ENCODE measurements around the gene MTG2. TPM values are rescaled to one million over a fixed set of nuclear protein-coding genes. Genes with fewer than 3 reads are reported as not detected.
A peak's percentile ranks its signal among the peaks of the same experiment; 100 is the strongest.

MTG2 gene
- total and polyA plus RNA-seq, 2 of the 13 experiments (the other 11 are each of a cell fraction or from before 2014, with no cell fraction given): 20.4 to 37.8 TPM

DNA sequence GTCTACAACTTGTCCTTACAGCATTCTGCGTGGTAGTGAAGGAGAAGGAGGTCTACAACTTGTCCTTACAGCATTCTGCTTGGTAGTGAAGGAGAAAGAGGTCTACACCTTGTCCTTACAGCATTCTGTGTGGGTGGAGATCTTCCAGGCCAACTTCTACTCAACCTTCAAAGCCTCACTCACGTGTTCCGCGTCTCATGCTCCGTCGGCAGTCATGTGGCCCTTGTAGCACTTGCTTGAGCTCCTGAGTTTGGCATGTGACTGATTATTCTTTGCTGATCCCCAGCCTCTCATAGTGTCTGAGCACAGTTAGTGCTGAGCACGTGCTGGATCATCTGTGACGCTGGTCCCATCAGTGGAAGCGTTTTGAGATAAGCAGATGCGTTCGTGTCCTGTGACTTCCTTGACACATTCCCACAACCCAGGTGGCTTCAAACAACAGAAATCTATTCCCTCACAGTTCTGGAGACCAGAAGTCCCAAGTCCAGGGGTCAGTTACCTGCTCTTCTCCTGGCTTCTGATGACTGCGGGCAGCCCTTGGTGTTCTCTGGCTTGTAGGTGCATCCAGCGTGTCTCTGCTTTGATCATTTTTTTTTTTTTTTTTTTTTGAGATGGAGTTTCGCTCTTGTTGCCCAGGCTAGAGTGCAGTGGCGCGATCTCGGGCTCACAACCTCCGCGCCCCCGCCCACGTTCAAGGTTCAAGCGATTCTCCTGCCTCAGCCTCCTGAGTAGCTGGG, 36.6 kb upstream of the MTG2 start (continued):
- TF ChIP-seq, protein P1, sequence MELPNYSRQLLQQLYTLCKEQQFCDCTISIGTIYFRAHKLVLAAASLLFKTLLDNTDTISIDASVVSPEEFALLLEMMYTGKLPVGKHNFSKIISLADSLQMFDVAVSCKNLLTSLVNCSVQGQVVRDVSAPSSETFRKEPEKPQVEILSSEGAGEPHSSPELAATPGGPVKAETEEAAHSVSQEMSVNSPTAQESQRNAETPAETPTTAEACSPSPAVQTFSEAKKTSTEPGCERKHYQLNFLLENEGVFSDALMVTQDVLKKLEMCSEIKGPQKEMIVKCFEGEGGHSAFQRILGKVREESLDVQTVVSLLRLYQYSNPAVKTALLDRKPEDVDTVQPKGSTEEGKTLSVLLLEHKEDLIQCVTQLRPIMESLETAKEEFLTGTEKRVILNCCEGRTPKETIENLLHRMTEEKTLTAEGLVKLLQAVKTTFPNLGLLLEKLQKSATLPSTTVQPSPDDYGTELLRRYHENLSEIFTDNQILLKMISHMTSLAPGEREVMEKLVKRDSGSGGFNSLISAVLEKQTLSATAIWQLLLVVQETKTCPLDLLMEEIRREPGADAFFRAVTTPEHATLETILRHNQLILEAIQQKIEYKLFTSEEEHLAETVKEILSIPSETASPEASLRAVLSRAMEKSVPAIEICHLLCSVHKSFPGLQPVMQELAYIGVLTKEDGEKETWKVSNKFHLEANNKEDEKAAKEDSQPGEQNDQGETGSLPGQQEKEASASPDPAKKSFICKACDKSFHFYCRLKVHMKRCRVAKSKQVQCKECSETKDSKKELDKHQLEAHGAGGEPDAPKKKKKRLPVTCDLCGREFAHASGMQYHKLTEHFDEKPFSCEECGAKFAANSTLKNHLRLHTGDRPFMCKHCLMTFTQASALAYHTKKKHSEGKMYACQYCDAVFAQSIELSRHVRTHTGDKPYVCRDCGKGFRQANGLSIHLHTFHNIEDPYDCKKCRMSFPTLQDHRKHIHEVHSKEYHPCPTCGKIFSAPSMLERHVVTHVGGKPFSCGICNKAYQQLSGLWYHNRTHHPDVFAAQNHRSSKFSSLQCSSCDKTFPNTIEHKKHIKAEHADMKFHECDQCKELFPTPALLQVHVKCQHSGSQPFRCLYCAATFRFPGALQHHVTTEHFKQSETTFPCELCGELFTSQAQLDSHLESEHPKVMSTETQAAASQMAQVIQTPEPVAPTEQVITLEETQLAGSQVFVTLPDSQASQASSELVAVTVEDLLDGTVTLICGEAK (IDR thresholded peaks at IDR 0.05): no peak
- TF ChIP-seq, protein P1 (CRISPR knock-in tag; IDR thresholded peaks at IDR 0.05): peak; percentile 43; the same call in 1 of the 2 replicates
- TF ChIP-seq, protein P2, sequence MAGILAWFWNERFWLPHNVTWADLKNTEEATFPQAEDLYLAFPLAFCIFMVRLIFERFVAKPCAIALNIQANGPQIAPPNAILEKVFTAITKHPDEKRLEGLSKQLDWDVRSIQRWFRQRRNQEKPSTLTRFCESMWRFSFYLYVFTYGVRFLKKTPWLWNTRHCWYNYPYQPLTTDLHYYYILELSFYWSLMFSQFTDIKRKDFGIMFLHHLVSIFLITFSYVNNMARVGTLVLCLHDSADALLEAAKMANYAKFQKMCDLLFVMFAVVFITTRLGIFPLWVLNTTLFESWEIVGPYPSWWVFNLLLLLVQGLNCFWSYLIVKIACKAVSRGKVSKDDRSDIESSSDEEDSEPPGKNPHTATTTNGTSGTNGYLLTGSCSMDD (CRISPR knock-in tag; IDR thresholded peaks at IDR 0.05): no peak
- no peak for TF ChIP-seq KDM4B (CRISPR knock-in tag; IDR thresholded peaks at IDR 0.05)
- TF ChIP-seq, protein P3, sequence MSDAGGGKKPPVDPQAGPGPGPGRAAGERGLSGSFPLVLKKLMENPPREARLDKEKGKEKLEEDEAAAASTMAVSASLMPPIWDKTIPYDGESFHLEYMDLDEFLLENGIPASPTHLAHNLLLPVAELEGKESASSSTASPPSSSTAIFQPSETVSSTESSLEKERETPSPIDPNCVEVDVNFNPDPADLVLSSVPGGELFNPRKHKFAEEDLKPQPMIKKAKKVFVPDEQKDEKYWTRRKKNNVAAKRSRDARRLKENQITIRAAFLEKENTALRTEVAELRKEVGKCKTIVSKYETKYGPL (CRISPR knock-in tag; IDR thresholded peaks at IDR 0.05): no peak
- no peak for TF ChIP-seq ZNF101 (CRISPR knock-in tag; IDR thresholded peaks at IDR 0.05; ENCODE audit: borderline replicate concordance, low read depth)
- TF ChIP-seq HNRNPH1 (optimal IDR thresholded peaks at IDR 0.05; ENCODE audit: low read depth, low read length): no peak
- TF ChIP-seq, protein P4, sequence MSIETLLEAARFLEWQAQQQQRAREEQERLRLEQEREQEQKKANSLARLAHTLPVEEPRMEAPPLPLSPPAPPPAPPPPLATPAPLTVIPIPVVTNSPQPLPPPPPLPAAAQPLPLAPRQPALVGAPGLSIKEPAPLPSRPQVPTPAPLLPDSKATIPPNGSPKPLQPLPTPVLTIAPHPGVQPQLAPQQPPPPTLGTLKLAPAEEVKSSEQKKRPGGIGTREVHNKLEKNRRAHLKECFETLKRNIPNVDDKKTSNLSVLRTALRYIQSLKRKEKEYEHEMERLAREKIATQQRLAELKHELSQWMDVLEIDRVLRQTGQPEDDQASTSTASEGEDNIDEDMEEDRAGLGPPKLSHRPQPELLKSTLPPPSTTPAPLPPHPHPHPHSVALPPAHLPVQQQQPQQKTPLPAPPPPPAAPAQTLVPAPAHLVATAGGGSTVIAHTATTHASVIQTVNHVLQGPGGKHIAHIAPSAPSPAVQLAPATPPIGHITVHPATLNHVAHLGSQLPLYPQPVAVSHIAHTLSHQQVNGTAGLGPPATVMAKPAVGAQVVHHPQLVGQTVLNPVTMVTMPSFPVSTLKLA (IDR thresholded peaks at IDR 0.05): peak; percentile 89
- TF ChIP-seq SALL2 (CRISPR knock-in tag; IDR thresholded peaks at IDR 0.05): no peak
- no peak for TF ChIP-seq ZNF644 (CRISPR knock-in tag; IDR thresholded peaks at IDR 0.05; ENCODE audit: low read depth)
- TF ChIP-seq, protein P5, sequence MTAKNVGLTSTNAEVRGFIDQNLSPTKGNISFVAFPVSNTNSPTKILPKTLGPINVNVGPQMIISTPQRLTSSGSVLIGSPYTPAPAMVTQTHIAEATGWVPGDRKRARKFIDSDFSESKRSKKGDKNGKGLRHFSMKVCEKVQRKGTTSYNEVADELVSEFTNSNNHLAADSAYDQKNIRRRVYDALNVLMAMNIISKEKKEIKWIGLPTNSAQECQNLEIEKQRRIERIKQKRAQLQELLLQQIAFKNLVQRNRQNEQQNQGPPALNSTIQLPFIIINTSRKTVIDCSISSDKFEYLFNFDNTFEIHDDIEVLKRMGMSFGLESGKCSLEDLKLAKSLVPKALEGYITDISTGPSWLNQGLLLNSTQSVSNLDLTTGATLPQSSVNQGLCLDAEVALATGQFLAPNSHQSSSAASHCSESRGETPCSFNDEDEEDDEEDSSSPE (CRISPR knock-in tag; IDR thresholded peaks at IDR 0.05): peak; percentile 65

All from HepG2 (cell line).